Mesenchymal stem cell (in vitro differentiated cells and primary cell): ENCODE data around the gene AHSA1. TPM values are rescaled to one million over a fixed set of nuclear protein-coding genes. Genes with fewer than 3 reads are reported as not detected.
A peak's percentile ranks its signal among the peaks of the same experiment; 100 is the strongest.
"Not testable (repeated sequence)": the region's sequence is repeated elsewhere in the genome, so short reads cannot be mapped to it uniquely, and the experiment has no call there.

Source experiments
- DNase-seq: peaks from one replicate; pipeline ENCODE4 v3.0.0-alpha.2; 2013
- H2AFZ ChIP-seq: one replicate; pipeline ENCODE4 v1.6.1; 2013; ENCODE audit warnings: low read depth, mild to moderate bottlenecking, control low read depth, inconsistent platforms, low read length, moderate library complexity
- H2AK5ac ChIP-seq: 2 replicates; pipeline ENCODE4 v1.6.1; 2013; ENCODE audit warnings: low read length, moderate library complexity, mild to moderate bottlenecking, inconsistent platforms; ENCODE audit not compliant: severe bottlenecking
- H2BK120ac ChIP-seq: one replicate; pipeline ENCODE4 v1.6.1; 2013; ENCODE audit warnings: low read depth, mild to moderate bottlenecking, inconsistent platforms, low read length, moderate library complexity
- H2BK12ac ChIP-seq, 2 experiments: one replicate each; pipeline ENCODE4 v1.6.1; 2013; ENCODE audit warnings: inconsistent platforms in 2 of 2, low read length in 2 of 2, mild to moderate bottlenecking in 2 of 2, moderate library complexity in 2 of 2, control low read depth in 1 of 2
- H2BK15ac ChIP-seq: one replicate; pipeline ENCODE4 v1.6.1; 2013; ENCODE audit warnings: mild to moderate bottlenecking, low read depth, inconsistent platforms; ENCODE audit not compliant: poor library complexity, severe bottlenecking
- H2BK5ac ChIP-seq: 2 replicates; pipeline ENCODE4 v1.6.1; 2013; ENCODE audit warnings: low read depth, mild to moderate bottlenecking, low read length, control low read depth, inconsistent platforms; ENCODE audit not compliant: poor library complexity, severe bottlenecking
- H3K14ac ChIP-seq, 2 experiments: one replicate each; pipeline ENCODE4 v1.6.1; 2013; ENCODE audit warnings: inconsistent platforms in 2 of 2, low read length in 2 of 2, control low read depth in 1 of 2, mild to moderate bottlenecking in 1 of 2, moderate library complexity in 1 of 2
- H3K18ac ChIP-seq, 2 experiments: one replicate each; pipeline ENCODE4 v1.6.1; 2013; ENCODE audit warnings: inconsistent platforms in 2 of 2, low read length in 2 of 2, control low read depth in 1 of 2, low read depth in 1 of 2, mild to moderate bottlenecking in 1 of 2
- H3K23ac ChIP-seq, 2 experiments: one replicate each; pipeline ENCODE4 v1.6.1; 2013; ENCODE audit warnings: inconsistent platforms in 2 of 2, low read length in 2 of 2, mild to moderate bottlenecking in 2 of 2, moderate library complexity in 2 of 2, control low read depth in 1 of 2
- H3K27ac ChIP-seq: 2 replicates; pipeline ENCODE4 v1.5.1; 2013; ENCODE audit warnings: mild to moderate bottlenecking, moderate library complexity, low read length, control low read depth, inconsistent platforms; ENCODE audit not compliant: poor library complexity, severe bottlenecking
- H3K27me3 ChIP-seq, 2 experiments: 2 replicates each; pipeline versions ENCODE4 v1.6.1 to v1.7.0; 2013; ENCODE audit warnings: low read length in 2 of 2, mild to moderate bottlenecking in 2 of 2, moderate library complexity in 2 of 2, control low read depth in 1 of 2, inconsistent platforms in 1 of 2; ENCODE audit not compliant: control insufficient read depth in 1 of 2, insufficient read depth in 1 of 2
- H3K36me3 ChIP-seq, 2 experiments: 2 replicates each; pipeline versions ENCODE4 v1.6.1 to v1.7.0; 2013; ENCODE audit warnings: low read length in 2 of 2, control low read depth in 1 of 2, inconsistent platforms in 1 of 2, low read depth in 1 of 2, mild to moderate bottlenecking in 1 of 2; ENCODE audit not compliant: insufficient read depth in 2 of 2, control insufficient read depth in 1 of 2
- H3K4ac ChIP-seq, 2 experiments: one replicate each; pipeline ENCODE4 v1.6.1; 2013; ENCODE audit warnings: inconsistent platforms in 2 of 2, low read length in 2 of 2, mild to moderate bottlenecking in 2 of 2, moderate library complexity in 2 of 2, control low read depth in 1 of 2, low read depth in 1 of 2
- H3K4me1 ChIP-seq: 2 replicates; pipeline ENCODE4 v1.6.1; 2013; ENCODE audit warnings: low read depth, low read length, control low read depth; ENCODE audit not compliant: control insufficient read depth, insufficient read depth
- H3K4me2 ChIP-seq: 2 replicates; pipeline ENCODE4 v1.6.1; 2013; ENCODE audit warnings: low read length, mild to moderate bottlenecking, inconsistent platforms; ENCODE audit not compliant: poor library complexity, severe bottlenecking
- H3K4me3 ChIP-seq, 2 experiments: 2 replicates each; pipeline versions ENCODE4 v1.5.1 to v1.7.0; 2013; ENCODE audit warnings: low read length in 2 of 2, mild to moderate bottlenecking in 2 of 2, control low read depth in 1 of 2, low read depth in 1 of 2; ENCODE audit not compliant: insufficient read depth in 1 of 2
- H3K79me1 ChIP-seq: replicated peaks from 2 replicates; pipeline ENCODE4 v1.6.1; 2013; ENCODE audit warnings: mild to moderate bottlenecking, control low read depth, low read length, inconsistent platforms; ENCODE audit not compliant: poor library complexity, severe bottlenecking
- H3K9ac ChIP-seq: 2 replicates; pipeline ENCODE4 v1.7.0; 2013; ENCODE audit warnings: mild to moderate bottlenecking, low read length, moderate library complexity
- H3K9me3 ChIP-seq: 2 replicates; pipeline ENCODE4 v1.7.0; 2013; ENCODE audit warnings: mild to moderate bottlenecking, low read length; ENCODE audit not compliant: control insufficient read depth
- H4K8ac ChIP-seq: one replicate; pipeline ENCODE4 v1.6.1; 2013; ENCODE audit warnings: inconsistent platforms, mild to moderate bottlenecking, low read length, moderate library complexity
- H4K91ac ChIP-seq: one replicate; pipeline ENCODE4 v1.6.1; 2013; ENCODE audit warnings: mild to moderate bottlenecking, low read length, inconsistent platforms
- WGBS: methylation state at CpG from one replicate; pipeline ENCODE4 v1.1.7; 2013; ENCODE audit warnings: mixed read lengths; 5-methylcytosine and 5-hydroxymethylcytosine counted together
- polyA plus RNA-seq, 2 experiments: library from polyadenylated mRNA; stranded (reverse); fragments of 200-250 nt; gene quantifications; one replicate each; pipeline ENCODE4 v1.2.3, GENCODE V29; 2013

The AHSA1 gene
- polyA plus RNA-seq (2013, experiment 1 of 2), result 73.7 TPM
- polyA plus RNA-seq (2013, experiment 2 of 2), result 71.2 TPM

- Histone ChIP-seq H3K23ac (peak within 1 kb of the TSS in 1 of 2 experiments; percentile 91), H2AK5ac (no peak within 1 kb of the TSS), H3K14ac (peak within 1 kb of the TSS in 1 of 2 experiments; percentile 94), H3K4me2 (peak within 1 kb of the TSS; percentile 93), H3K36me3 (peaks cover 15 to 35% of the 10 kb centered on the region in 2 experiments), H2BK15ac (no peak within 1 kb of the TSS), H2BK12ac (no peak within 1 kb of the TSS), H3K27me3 (no peaks in the 10 kb centered on the region), H3K27ac (peak within 1 kb of the TSS; percentile 98), H3K9ac (peak within 1 kb of the TSS; percentile 91), H3K79me1 (peaks cover 21% of the 10 kb centered on the region), H3K4ac (peak within 1 kb of the TSS; percentile 20 to 86), H4K8ac (peak within 1 kb of the TSS; percentile 56), H3K4me3 (peak within 1 kb of the TSS; percentile 92 to 97), H2AFZ (peak within 1 kb of the TSS; percentile 87), H3K18ac (peak within 1 kb of the TSS; percentile 82 to 97), H2BK5ac (peak within 1 kb of the TSS; percentile 80), H3K4me1 (peaks cover 2% of the 10 kb centered on the region), H2BK120ac (peak within 1 kb of the TSS; percentile 69), H3K9me3 (no peaks in the 10 kb centered on the region), H4K91ac (no peak within 1 kb of the TSS)
- DNase-seq, result peak; percentile 100
- under 1% methylated on average over 47 of the region's 50 CpGs for WGBS
Observed at GRCh38 chr14:77457522-77458248, at the start of gene AHSA1, which contains the start of gene VIPAS39. Gene AHSA1 (plus strand): TSS chr14:77458093. CDS start chr14:77458190, 97 bp downstream. Gene VIPAS39 (minus strand): TSS chr14:77457601. CDS start chr14:77454102, 3,499 bp downstream.

GRCh38 chr14:77409131-77409533, 48.8 kb upstream of the AHSA1 start:
- H2BK5ac ChIP-seq, result no peak overlapping the region
- H2AFZ ChIP-seq, result no peak overlapping the region
- H3K18ac ChIP-seq, result no peak overlapping the region

DNA sequence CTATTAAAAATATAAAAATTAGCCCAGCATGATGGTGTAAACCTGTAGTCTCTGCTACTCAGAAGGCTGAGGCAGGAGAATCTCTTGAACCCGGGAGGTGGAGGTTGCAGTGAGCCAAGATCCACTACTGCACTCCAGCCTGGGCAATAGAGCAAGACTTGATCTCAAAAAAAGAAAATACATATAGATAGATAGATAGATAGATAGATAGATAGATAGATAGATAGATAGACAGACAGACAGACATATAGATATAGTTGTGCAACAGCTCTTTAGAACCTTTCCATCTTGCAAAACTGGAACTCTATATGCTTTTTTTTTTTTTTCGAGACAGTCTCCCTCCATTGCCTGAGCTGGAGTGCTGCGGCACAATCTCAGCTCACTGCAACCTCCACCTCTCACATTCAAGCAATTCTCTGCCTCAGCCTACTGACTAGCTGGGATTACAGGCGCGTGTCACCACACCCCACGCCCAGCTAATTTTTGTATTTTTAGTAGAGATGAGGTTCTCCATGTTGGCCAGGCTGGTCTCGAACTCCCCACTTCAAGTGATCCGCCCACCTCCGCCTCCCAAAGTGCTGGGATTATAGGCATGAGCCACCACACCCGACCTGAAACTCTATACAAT, 42.4 kb upstream of the AHSA1 start:
- H3K9ac ChIP-seq, DNase-seq, H2AFZ ChIP-seq, H2BK15ac ChIP-seq, H3K27me3 ChIP-seq, H2BK5ac ChIP-seq, H2BK12ac ChIP-seq, H2AK5ac ChIP-seq, H3K4me3 ChIP-seq, H3K79me1 ChIP-seq, H3K36me3 ChIP-seq, H3K4ac ChIP-seq, H2BK120ac ChIP-seq, H3K4me2 ChIP-seq, H3K14ac ChIP-seq, H3K4me1 ChIP-seq, H3K27ac ChIP-seq, H4K8ac ChIP-seq, H3K23ac ChIP-seq, H4K91ac ChIP-seq, H3K18ac ChIP-seq: not testable (repeated sequence)
- WGBS, result 94% methylated on average over 9 of the region's 10 CpGs
- H3K9me3 ChIP-seq, result peaks cover 10% of the 10 kb centered on the region

More at GRCh38 chr14:77409131-77409533, 48.8 kb upstream of the AHSA1 start:
- H4K8ac ChIP-seq, result no peak overlapping the region
- H2BK15ac ChIP-seq, result no peak overlapping the region
- no peak overlapping the region for H3K14ac ChIP-seq
- no peaks in the 10 kb centered on the region for H3K79me1 ChIP-seq
- no peak overlapping the region for H2AK5ac ChIP-seq
- peak; percentile 11 for DNase-seq
- H3K9ac ChIP-seq, result no peak overlapping the region
- peaks cover 0 to 2% of the 10 kb centered on the region in 2 experiments for H3K36me3 ChIP-seq
- H2BK12ac ChIP-seq, result no peak overlapping the region
- no peaks in the 10 kb centered on the region for H3K9me3 ChIP-seq
- H3K27me3 ChIP-seq, result no peaks in the 10 kb centered on the region
- no peak overlapping the region for H2BK120ac ChIP-seq
- no peak overlapping the region for H3K4me3 ChIP-seq
- H4K91ac ChIP-seq, result no peak overlapping the region
- 49% methylated on average over 3 of the region's 3 CpGs for WGBS
- no peak overlapping the region for H3K27ac ChIP-seq
- H3K4me1 ChIP-seq, result no peaks in the 10 kb centered on the region
- no peak overlapping the region for H3K4ac ChIP-seq
- no peak overlapping the region for H3K4me2 ChIP-seq
- no peak overlapping the region for H3K23ac ChIP-seq

DNA sequence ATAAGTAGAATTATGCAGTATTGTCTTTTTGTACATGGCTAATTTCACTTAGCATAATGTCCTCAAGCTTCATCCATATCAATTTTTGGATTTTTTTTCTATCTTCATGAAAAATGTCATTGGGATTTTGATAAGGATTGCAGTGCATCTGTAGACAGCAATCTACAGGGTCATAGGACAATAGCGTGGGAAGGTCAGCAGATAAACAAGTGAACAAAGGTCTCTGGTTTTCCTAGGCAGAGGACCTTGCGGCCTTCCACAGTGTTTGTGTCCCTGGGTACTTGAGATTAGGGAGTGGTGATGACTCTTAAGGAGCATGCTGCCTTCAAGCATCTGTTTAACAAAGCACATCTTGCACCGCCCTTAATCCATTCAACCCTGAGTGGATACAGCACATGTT, 41.8 kb upstream of the AHSA1 start:
- H3K27me3 ChIP-seq, H2AFZ ChIP-seq, H3K4ac ChIP-seq, H3K79me1 ChIP-seq, H2AK5ac ChIP-seq, H3K9ac ChIP-seq, H4K91ac ChIP-seq, H2BK15ac ChIP-seq, H3K4me2 ChIP-seq, H4K8ac ChIP-seq, H2BK5ac ChIP-seq, H3K18ac ChIP-seq, H3K4me3 ChIP-seq, H2BK120ac ChIP-seq, H3K27ac ChIP-seq, DNase-seq, H3K14ac ChIP-seq, H3K36me3 ChIP-seq, H3K23ac ChIP-seq, H3K4me1 ChIP-seq, H2BK12ac ChIP-seq: not testable (repeated sequence)
- peaks cover 16% of the 10 kb centered on the region for H3K9me3 ChIP-seq
- WGBS, result no CpG with 5 or more reads among the region's 3 CpGs
